Right lobe of liver (tissue), 6 donors: Measurements from ENCODE around the gene TEX264. TPM values are rescaled to one million over a fixed set of nuclear protein-coding genes. Genes with fewer than 3 reads are reported as not detected.

Experiments
- ATAC-seq, 4 donors: fragments of 200-7000 bp; cut with Tn5 transposase; one replicate each; pipeline ENCODE4 v1.9.1; 2020; ENCODE audit warnings: mild to moderate bottlenecking in 4 of 4, moderate library complexity in 4 of 4
- DNase-seq, 3 donors: peaks; one replicate each; pipeline ENCODE4 v3.0.0-alpha.2; 2020
- H3K27ac ChIP-seq, 3 donors: fragments of 200-600 bp; one replicate each; pipeline ENCODE4 v1.8.0; 2022
- H3K27me3 ChIP-seq, 2 donors: fragments of 200-600 bp; one replicate each; pipeline ENCODE4 v1.8.0; 2022
- H3K36me3 ChIP-seq, 4 donors: fragments of 200-600 bp; sonication (generic) in 1 of 4; one replicate each; pipeline versions ENCODE4 v1.5.1 to v1.8.0; 2017 to 2022; ENCODE audit warnings: control low read depth in 1 of 4
- H3K4me1 ChIP-seq, 4 donors: fragments of 200-600 bp; sonication (generic) in 1 of 4; one replicate each; pipeline versions ENCODE4 v1.5.1 to v1.8.0; 2017 to 2022; ENCODE audit warnings: control low read depth in 1 of 4
- H3K4me3 ChIP-seq, 3 donors: fragments of 200-600 bp; one replicate each; pipeline ENCODE4 v1.8.0; 2022
- H3K9me3 ChIP-seq, 4 donors: fragments of 200-600 bp; sonication (generic) in 1 of 4; one replicate each; pipeline versions ENCODE4 v1.5.1 to v1.8.0; 2017 to 2022; ENCODE audit warnings: control low read depth in 1 of 4
- CTCF ChIP-seq, 4 donors: fragments of 200-600 bp in 3 of 4; fragments of 450-650 bp in 1 of 4; IDR thresholded peaks; one replicate each; pipeline versions ENCODE4 v1.5.1 to v1.8.0; 2016 to 2022; ENCODE audit warnings: antibody characterized with exemption in 4 of 4, mild to moderate bottlenecking in 2 of 4
- POLR2A ChIP-seq: fragments of 450-650 bp; IDR thresholded peaks from one replicate; pipeline ENCODE4 v1.6.1; 2017; ENCODE audit warnings: antibody characterized with exemption, mild to moderate bottlenecking
- WGBS: methylation state at CpG from one replicate; pipeline ENCODE4 v1.1.6; 2018; ENCODE audit warnings: low coverage, low lambda C conversion rate; ENCODE audit not compliant: insufficient coverage; ENCODE audit errors: missing lambda C conversion rate; 5-methylcytosine and 5-hydroxymethylcytosine counted together
- intact Hi-C, 2 donors: fragments of 100-400 bp; cut with DNase I; formaldehyde crosslinking; loops; one replicate each; pipeline versions ENCODE4 v1.11.2 to v1.14.1; 2022
- total RNA-seq, 6 experiments: library from RNA; depleted of rRNA in 2 of 6; stranded (reverse); fragments of >200 nt in 2 of 6; fragmentation: NEBNext Ultra II Directional in 3 of 6; extraction: Animal tissue kit (Norgen Biotek cat#: 25700) in 3 of 6; gene quantifications; one replicate each; pipeline versions ENCODE4 v1.1.0 to v1.2.4, GENCODE V29; 2016 to 2023
- donor health status: DM: no; HTN: yes; CAD: no.
- donor health status: DM: no; HTN: no; CAD: no.
- donor health status: DM: no; HTN: no; CAD: no.
- donor health status: DM: no; HTN: yes; CAD: no.
- donor health status: DM: no; HTN: yes; CAD: no.

The TEX264 gene
- total RNA-seq, 6 experiments from 2014 or later, result 26.5 to 67.0 (median 40.8) TPM

- H3K4me3 ChIP-seq, result no peak overlapping the region
- TF ChIP-seq CTCF (IDR thresholded peaks at IDR 0.05), result no peak
- TF ChIP-seq POLR2A, result no peak
- H3K27me3 ChIP-seq, result no peaks in the 10 kb centered on the region
- DNase-seq, result no peak
- ATAC-seq, result no peak
- H3K36me3 ChIP-seq, result peaks cover 0 to 25% (median under 1%) of the 10 kb centered on the region in 4 donors
- WGBS, result no CpG with 5 or more reads among the region's 5 CpGs
- H3K27ac ChIP-seq, result no peak overlapping the region
- H3K9me3 ChIP-seq, result no peaks in the 10 kb centered on the region
- intact Hi-C loops, result no loop called here
- no peaks in the 10 kb centered on the region for H3K4me1 ChIP-seq
Observed at GRCh38 chr3:51691021-51691420, 20.0 kb downstream of the TEX264 start.

DNA sequence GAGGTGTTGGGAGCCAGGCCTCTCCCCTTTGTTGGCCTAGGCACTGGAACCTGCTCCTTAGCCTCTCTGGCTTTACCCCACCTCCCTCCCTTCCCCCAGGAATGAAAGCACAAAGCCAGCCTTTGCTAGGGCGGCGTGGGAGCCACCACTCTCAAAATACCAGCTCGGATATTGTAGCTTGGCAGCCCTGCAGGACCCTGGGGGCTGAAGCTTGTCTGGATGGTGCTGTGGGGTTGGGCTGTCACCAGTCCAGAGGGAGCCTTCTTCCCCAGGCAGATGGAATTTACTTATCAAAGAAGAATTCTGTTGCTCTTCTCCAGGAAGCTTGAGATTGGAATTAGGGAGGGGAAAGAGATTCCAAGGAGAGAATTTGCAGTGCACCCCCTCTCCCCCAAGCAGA, 20.9 kb downstream of the TEX264 start:
- no peaks in the 10 kb centered on the region for H3K9me3 ChIP-seq
- no peak for DNase-seq
- H3K27ac ChIP-seq, result no peak overlapping the region
- WGBS, result 100% methylated on average over 3 of the region's 3 CpGs
- no peaks in the 10 kb centered on the region for H3K27me3 ChIP-seq
- no peak overlapping the region for H3K4me3 ChIP-seq
- peaks cover 0 to 25% (median under 1%) of the 10 kb centered on the region in 4 donors for H3K36me3 ChIP-seq
- TF ChIP-seq POLR2A (no peak), CTCF (IDR thresholded peaks at IDR 0.05) (no peak)
- intact Hi-C loops, result no loop called here
- H3K4me1 ChIP-seq, result no peaks in the 10 kb centered on the region
- no peak for ATAC-seq

DNA sequence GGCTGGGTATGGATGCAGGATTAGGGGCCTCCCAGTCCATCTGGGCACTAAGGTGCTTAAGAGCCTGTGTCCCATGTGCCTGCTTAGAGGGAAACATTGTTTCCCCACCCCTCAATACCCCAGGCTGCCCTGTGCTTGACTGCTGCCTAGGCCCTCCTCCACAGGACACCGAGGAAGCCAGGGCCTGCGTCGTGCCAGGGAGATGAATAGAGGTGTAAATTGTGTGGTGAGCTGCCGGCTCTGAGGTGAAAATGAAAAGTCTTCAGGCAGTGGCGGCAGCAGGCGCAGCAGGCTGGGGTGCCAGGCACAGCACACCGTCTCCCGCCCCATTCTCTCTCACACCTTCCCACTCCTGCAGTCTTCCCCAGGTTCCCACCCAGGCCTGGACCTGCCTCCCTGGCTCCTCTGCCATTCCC, 21.9 kb downstream of the TEX264 start:
- ATAC-seq (no peak), DNase-seq (no peak)
- H3K27me3 ChIP-seq, result no peaks in the 10 kb centered on the region
- no peak overlapping the region for H3K4me3 ChIP-seq
- H3K4me1 ChIP-seq, result no peaks in the 10 kb centered on the region
- peaks cover 0 to 24% (median under 1%) of the 10 kb centered on the region in 4 donors for H3K36me3 ChIP-seq
- WGBS, result no CpG with 5 or more reads among the region's 8 CpGs
- H3K9me3 ChIP-seq, result no peaks in the 10 kb centered on the region
- TF ChIP-seq POLR2A (no peak), CTCF (IDR thresholded peaks at IDR 0.05) (no peak)
- no peak overlapping the region for H3K27ac ChIP-seq
- intact Hi-C loops, result no loop called here

DNA sequence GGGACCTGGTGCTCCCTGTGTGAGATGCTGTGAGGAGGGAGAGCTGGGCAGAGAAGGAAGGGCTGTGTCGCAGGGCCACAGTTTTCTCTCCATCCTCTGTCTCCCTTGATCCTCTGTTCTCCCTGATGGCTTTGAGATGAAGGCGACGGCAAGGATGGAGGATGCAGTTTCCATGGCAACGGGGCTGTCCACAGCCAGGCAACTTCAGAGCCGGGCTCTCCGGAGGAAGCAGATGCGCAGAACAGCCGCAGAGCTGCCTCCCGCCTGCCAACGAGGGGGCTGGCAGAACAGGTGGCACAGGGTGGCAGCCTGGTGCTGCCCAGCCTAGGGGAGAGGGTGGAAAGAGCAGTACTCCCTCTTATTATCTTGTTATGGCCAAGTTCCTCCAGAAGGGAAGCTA, 25.9 kb downstream of the TEX264 start:
- Histone ChIP-seq H3K9me3 (no peaks in the 10 kb centered on the region), H3K27me3 (no peaks in the 10 kb centered on the region), H3K4me1 (no peaks in the 10 kb centered on the region), H3K36me3 (peaks cover 0 to 37% (median 9%) of the 10 kb centered on the region in 4 donors), H3K4me3 (no peak overlapping the region), H3K27ac (no peak overlapping the region)
- no peak for DNase-seq
- TF ChIP-seq POLR2A, result no peak
- ATAC-seq, result no peak
- intact Hi-C loops, result no loop called here
- WGBS, result 72% methylated on average over 2 of the region's 10 CpGs

DNA sequence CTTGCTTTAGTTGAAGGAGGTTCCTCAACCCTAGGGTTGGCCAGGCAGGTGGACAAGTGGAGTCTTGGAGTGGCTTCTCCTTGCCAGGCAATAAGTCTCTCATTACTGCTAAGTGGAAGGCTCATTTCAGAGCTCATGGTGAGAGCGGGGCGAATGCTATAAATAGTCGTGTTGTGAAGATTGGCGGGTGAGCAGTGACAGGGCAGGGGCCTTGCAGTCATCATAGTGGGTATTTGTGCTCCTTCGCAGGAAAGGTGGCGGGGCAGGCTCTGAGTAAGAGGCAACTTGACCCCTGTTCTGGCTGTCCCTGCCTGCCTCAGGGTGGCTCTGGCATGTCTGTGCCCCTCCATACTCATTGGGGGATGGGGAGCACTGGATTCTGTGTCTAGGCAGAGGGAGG, 27.2 kb downstream of the TEX264 start:
- DNase-seq, result no peak
- WGBS, result no CpG with 5 or more reads among the region's 6 CpGs
- H3K36me3 ChIP-seq, result peaks cover 0 to 30% (median 8%) of the 10 kb centered on the region in 4 donors
- no peaks in the 10 kb centered on the region for H3K4me1 ChIP-seq
- no peaks in the 10 kb centered on the region for H3K27me3 ChIP-seq
- H3K4me3 ChIP-seq, result no peak overlapping the region
- intact Hi-C loops, result no loop called here
- no peak overlapping the region for H3K27ac ChIP-seq
- no peak for ATAC-seq
- TF ChIP-seq POLR2A (no peak), CTCF (IDR thresholded peaks at IDR 0.05) (no peak)
- no peaks in the 10 kb centered on the region for H3K9me3 ChIP-seq
